ENCODE data around the gene WNT5B.

Gene WNT5B

GRCh38 chr12:1656902-1657301 lies 27.9 kb downstream of the WNT5B start:
- no peak for DNase-seq

- DNase-seq = no peak
Observed at GRCh38 chr12:1657688-1658087, 28.7 kb downstream of the WNT5B start.

GRCh38 chr12:1660304-1661187 lies 31.5 kb downstream of the WNT5B start:
- DNase-seq = peak; percentile 67

- peak; percentile 79 for DNase-seq
Observed at GRCh38 chr12:1661553-1662335, 32.7 kb downstream of the WNT5B start.

- peak; percentile 39 for DNase-seq
Observed at GRCh38 chr12:1662761-1663439, 33.9 kb downstream of the WNT5B start.

GRCh38 chr12:1663440-1664132 lies 34.6 kb downstream of the WNT5B start:
- DNase-seq = no peak

GRCh38 chr12:1665366-1665765 lies 36.3 kb downstream of the WNT5B start:
- DNase-seq = no peak

GRCh38 chr12:1666215-1666614 lies 37.2 kb downstream of the WNT5B start:
- no peak for DNase-seq

- DNase-seq = no peak
Observed at GRCh38 chr12:1666685-1667162, 37.7 kb downstream of the WNT5B start.

GRCh38 chr12:1668833-1669543 lies 40.0 kb downstream of the WNT5B start:
- no peak for DNase-seq

GRCh38 chr12:1670358-1671268 lies 41.6 kb downstream of the WNT5B start:
- no peak for DNase-seq

GRCh38 chr12:1676043-1676442 lies 47.0 kb downstream of the WNT5B start:
- DNase-seq = no peak

GRCh38 chr12:1680804-1681492 lies 51.9 kb downstream of the WNT5B start:
- DNase-seq = no peak

GRCh38 chr12:1681493-1681807 lies 52.4 kb downstream of the WNT5B start:
- DNase-seq = no peak

GRCh38 chr12:1688086-1688710 lies 59.2 kb downstream of the WNT5B start:
- no peak for DNase-seq

GRCh38 chr12:1690578-1691122 lies 61.6 kb downstream of the WNT5B start, which contains the start of gene ADIPOR2:
ADIPOR2 (plus strand) TSS chr12:1691070; CDS start chr12:1754344, 63,274 bp downstream.
- DNase-seq = peak; percentile 94

- DNase-seq = no peak
Observed at GRCh38 chr12:1691123-1692007, 62.3 kb downstream of the WNT5B start.

GRCh38 chr12:1692226-1692625 lies 63.2 kb downstream of the WNT5B start:
- no peak for DNase-seq

Measured in activated T-cell treated with anti-CD3 and anti-CD28 coated beads, Interleukin-2, amount 50 U/mL, for 1 hour (primary cell).